ENCODE data around the gene PPP1R9A.
A peak's percentile ranks its signal among the peaks of the same experiment; 100 is the strongest.

PPP1R9A gene

GRCh38 chr7:95250571-95250970 is 343.2 kb downstream of the PPP1R9A start:
- no peak for DNase-seq

GRCh38 chr7:95251966-95252365 is 344.6 kb downstream of the PPP1R9A start:
- DNase-seq, result no peak

DNA sequence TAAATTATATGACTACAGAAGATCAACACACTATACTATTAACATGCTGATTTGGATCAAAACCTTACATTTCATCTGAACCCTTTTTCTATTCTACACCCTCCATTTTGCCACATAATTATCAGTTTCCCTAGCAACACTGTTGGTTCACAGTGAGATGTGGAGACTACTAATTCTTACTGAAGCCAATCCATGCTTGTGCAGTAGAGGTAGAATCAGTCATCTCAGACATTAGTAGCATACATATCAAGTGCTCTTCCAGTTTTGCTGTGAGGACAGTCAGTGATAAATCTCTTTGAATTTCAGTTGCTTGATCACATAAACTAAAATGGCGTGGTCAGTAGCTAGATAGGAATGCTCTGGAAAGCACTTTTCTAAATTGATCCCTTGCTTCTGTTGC is 346.6 kb downstream of the PPP1R9A start:
- no peak for DNase-seq

DNA sequence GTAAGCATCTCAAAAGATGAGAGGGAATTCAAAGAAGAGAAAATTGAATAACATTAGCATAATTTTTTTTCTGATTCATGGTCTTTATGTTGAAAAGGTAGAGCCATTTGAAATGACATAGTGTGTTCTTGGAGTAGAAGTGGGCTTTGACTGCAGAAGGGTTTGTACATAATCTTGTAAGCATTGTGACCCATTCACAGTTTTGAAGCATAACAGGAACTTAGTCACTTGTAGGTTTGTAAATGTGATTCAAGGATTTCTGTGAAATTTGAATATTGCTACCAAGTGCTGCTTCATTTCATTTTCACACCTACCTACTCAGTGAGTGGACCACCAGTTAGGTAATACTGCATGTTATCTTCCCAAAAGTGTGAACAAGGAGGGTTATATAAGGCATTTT is 348.3 kb downstream of the PPP1R9A start:
- DNase-seq, result no peak

GRCh38 chr7:95261895-95262415 is 354.6 kb downstream of the PPP1R9A start:
- DNase-seq, result no peak

GRCh38 chr7:95262875-95263274 is 355.5 kb downstream of the PPP1R9A start:
- DNase-seq, result no peak

DNA sequence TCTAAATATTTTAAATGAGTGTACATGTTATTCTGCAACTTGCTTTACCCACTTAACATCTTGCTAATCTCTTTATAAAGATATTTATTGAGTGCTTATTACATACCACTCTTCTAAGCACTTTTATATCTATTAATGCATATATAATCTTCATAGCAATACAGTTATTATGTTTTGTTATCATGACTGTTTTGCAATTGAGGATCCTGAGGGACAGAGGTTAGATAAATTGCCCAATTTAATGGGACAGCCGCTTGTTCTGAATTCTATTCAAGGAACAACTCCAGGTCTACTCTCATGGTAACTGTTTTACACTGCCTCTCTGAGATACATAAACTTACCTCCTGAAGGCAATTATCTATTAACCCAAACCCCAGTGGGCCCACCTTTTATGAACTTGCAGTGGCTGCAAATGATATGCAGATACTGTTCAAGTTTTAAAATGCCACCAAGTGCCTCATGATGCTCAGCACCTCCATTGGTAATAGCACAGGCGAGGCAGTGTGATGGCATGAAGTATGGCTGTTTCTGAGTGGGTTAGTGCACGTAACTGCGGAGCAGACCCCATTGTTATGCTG is 356.5 kb downstream of the PPP1R9A start:
- peak in 5 of 56 donors; percentile 3 to 12 (median 4) for DNase-seq

DNA sequence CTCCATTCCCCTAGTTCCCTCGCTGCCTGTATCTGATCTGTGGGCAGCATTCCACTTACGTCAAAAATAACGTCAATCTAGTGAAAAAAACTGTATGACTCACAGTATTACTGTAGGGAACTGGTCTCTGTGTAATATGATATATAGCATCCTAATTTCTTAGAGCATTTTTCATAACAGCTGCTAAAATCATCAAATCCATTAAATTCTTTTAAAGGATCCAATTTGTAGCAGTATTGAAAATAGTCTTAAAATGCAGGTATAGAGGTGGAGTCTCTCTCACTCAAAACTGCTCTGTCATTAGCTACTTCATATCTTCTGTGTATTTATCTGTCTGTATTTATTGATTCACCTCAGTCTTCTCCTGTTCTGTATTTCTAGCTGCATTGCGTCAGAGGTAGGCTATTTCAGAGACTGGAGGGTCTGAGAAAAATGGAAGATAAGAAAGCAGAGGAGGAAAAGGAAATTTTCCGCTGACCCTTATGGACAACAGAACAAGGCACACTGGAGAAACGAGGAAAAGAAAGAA is 357.0 kb downstream of the PPP1R9A start:
- DNase-seq, result no peak

- no peak for DNase-seq
Measured at GRCh38 chr7:95265634-95266033, 358.2 kb downstream of the PPP1R9A start.

DNA sequence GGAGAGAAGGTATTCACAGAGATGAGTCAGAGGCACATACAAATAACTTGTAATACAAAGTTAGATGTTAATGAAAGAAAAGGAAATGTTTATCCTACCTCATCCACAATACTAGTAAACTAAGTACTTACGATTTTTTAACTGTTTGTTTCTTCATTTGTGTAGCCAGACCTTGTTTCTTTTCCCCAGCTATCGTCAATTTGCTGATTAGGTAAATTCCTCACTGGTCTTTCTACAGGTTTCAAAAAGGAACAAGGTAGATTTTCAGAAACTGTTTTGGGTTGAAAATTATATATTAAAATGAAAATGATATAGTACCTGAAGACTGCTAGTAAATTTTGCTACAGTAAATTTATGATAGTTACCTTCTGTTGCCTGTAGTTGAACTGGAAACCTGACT is 360.4 kb downstream of the PPP1R9A start:
- DNase-seq, result no peak

DNA sequence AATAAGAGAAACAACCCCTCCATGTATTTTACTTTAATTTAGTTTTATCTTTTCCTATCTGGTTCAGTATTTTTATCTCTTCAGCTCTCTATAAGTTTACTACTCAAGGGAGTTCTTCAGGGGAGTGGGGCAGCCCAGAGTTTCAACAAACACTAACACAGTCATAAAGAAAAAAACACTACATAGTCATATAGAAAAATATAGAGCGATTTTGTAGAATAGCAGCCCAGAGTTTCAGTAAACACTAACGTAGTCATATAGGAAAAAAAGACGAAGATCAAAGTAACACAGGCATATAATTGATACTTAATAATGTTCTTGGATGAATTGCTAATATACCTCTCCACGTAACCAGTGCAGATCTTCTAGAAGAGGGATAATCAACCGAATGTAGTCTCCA is 362.2 kb downstream of the PPP1R9A start:
- no peak for DNase-seq

- DNase-seq, result no peak
Measured at GRCh38 chr7:95276114-95276513, 368.7 kb downstream of the PPP1R9A start.

- no peak for DNase-seq
Measured at GRCh38 chr7:95279417-95279816, 372.0 kb downstream of the PPP1R9A start.

DNA sequence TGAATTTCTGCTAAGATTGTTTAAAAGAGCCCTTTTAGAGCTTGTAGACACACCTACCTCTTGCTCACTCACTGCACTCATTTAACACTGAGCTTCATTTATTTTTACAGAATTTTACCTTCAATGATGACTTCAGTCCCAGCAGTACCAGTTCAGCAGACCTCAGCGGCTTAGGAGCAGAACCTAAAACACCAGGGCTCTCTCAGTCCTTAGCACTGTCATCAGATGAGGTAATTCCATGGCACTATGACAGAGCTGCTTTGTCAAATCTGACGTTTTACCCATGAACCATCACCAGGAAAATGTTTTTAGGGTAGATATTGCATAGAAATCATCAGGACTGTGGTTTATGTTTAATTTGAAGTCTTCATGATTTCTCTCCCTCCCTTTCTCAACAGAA is 378.7 kb downstream of the PPP1R9A start:
- no peak for DNase-seq

DNA sequence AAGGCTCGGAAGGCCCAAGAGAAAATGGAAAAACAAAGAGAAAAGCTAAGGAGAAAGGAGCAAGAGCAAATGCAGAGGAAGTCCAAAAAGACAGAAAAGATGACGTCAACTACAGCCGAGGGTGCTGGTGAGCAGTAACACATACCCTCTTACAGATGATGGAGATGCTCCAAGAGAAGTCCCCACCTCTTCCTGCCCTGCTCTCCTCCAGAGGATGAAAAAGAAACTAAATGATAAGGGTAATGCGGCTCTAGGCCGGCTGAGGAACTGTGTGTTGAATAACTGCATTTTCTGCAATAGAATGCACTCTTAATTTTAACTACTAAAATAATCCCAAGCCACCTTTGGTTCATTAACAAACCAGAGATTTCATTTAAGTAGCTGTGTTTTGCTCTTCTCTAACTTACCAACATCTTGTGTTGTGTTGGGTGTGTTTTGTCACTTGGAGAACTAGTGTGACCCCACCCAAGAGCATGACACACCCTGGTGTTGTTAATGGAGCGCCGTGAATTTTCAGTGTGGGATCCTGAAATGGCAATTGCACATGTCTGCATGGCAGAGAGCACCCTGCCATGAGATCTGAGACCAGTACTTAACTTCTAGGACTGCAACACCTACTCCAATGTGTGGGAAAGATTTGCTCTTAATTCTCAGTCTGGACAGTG is 382.9 kb downstream of the PPP1R9A start:
- no peak for DNase-seq

- no peak for DNase-seq
Measured at GRCh38 chr7:95295397-95295796, 388.0 kb downstream of the PPP1R9A start.

GRCh38 chr7:95296456-95296855 is 389.1 kb downstream of the PPP1R9A start:
- DNase-seq, result no peak

DNA sequence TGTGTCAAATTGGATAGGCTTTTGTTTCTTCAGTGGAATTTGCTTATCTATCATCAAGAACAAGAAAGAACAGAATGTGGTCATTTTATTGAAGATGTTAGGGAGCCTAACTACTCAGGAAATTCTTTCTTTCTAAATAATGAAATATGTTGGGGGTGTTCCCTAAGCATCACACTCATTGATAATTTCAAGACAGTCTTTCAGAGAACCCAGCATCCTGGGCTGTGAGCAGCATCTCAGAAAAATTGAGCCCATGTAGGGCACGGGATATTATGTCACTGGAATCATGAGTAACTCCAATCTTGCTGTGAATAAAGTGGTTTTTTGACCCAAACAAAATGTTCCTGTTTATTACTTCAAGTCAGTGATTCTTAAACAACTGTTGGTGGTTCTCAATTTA is 389.6 kb downstream of the PPP1R9A start:
- no peak for DNase-seq

DNA sequence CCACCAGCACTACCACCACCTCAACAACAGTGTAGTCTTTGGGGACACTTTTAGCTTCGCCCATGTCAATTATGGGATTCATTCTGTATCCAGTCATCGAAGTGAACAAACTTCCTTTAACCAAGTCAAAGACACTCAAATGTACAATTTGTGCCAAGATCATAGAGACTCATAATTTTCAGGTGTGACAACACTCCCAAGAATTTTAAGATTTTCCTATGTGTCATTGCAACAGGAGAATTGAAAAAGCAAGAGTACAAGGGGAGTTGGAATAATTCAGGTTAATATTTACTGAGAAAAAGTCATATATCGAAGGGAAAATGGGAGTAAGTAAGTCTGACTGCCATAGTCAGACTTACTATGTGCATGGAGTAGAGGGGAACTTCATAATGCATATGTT is 390.7 kb downstream of the PPP1R9A start:
- no peak for DNase-seq

GRCh38 chr7:95303013-95303905 is 395.9 kb downstream of the PPP1R9A start:
- DNase-seq, result no peak

GRCh38 chr7:95304990-95305389 is 397.6 kb downstream of the PPP1R9A start:
- DNase-seq, result peak in 11 of 56 donors; percentile 2 to 38 (median 20)

DNA sequence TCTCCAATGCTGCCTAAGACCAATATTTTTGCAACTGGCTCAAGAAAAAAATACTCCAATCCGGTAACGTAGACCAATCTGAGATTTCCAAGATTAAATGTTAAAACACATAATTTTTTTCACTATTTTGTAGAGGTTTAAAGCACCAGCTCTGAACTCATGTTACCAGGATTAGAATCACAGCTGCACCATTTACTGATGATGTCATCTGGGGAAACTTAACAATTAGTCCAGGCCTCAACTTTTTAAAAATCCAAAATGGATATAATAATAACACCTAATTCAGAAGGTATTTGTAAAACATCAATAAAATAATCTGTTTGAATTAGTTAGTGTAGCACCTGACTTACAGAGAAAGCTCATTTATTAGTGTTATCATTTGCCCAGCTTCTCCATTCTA is 402.6 kb downstream of the PPP1R9A start:
- no peak for DNase-seq
